Ovary (tissue), 9 donors: ENCODE data around the gene MMP10. TPM values are rescaled to one million over a fixed set of nuclear protein-coding genes. Genes with fewer than 3 reads are reported as not detected.

ENCODE experiments used
- DNase-seq, 5 donors: peaks; one replicate each; pipeline ENCODE4 v3.0.0-alpha.2; 2019 to 2020
- H3K27ac ChIP-seq, 2 donors: fragments of 200-600 bp; one replicate each; pipeline versions ENCODE4 v1.5.1 to v1.8.0; 2019 to 2022
- H3K27me3 ChIP-seq: fragments of 200-600 bp; one replicate; pipeline ENCODE4 v1.8.0; 2022
- H3K36me3 ChIP-seq: fragments of 200-600 bp; sonication (generic); one replicate; pipeline ENCODE4 v1.5.1; 2019
- H3K4me1 ChIP-seq: one replicate; pipeline ENCODE4 v1.8.1; 2013; ENCODE audit warnings: mild to moderate bottlenecking, moderate library complexity; ENCODE audit not compliant: insufficient read depth
- H3K4me3 ChIP-seq: fragments of 200-600 bp; sonication (generic); one replicate; pipeline ENCODE4 v1.5.1; 2017
- H3K9me3 ChIP-seq, 2 donors: fragments of 200-600 bp in 1 of 2; sonication (generic) in 1 of 2; one replicate each; pipeline versions ENCODE4 v1.5.1 to v1.8.1; 2013 to 2019; ENCODE audit warnings: mild to moderate bottlenecking in 1 of 2, moderate library complexity in 1 of 2
- CTCF ChIP-seq, 3 donors: fragments of 450-650 bp in 2 of 3; fragments of 200-600 bp in 1 of 3; IDR thresholded peaks; one replicate each; pipeline versions ENCODE4 v1.5.1 to v1.8.0; 2016 to 2022; ENCODE audit warnings: antibody characterized with exemption in 3 of 3, mild to moderate bottlenecking in 1 of 3
- EP300 ChIP-seq: sonication (generic); formaldehyde crosslinking; IDR thresholded peaks from one replicate; pipeline ENCODE4 v1.6.1; 2017; ENCODE audit warnings: antibody characterized with exemption
- POLR2A ChIP-seq: fragments of 450-650 bp; IDR thresholded peaks from one replicate; pipeline ENCODE4 v1.6.1; 2017; ENCODE audit warnings: antibody characterized with exemption, mild to moderate bottlenecking, moderate library complexity
- WGBS, 3 donors: extraction: QIAGEN DNeasy Blood & Tissue Kit in 1 of 3; methylation state at CpG; one replicate each; pipeline versions ENCODE4 v1.1.5 to v1.1.7; 2013 to 2017; 5-methylcytosine and 5-hydroxymethylcytosine counted together
- intact Hi-C, 4 donors: fragments of 100-400 bp; cut with DNase I; formaldehyde crosslinking; loops; one replicate each; pipeline versions ENCODE4 v1.11.0 to v1.15.1; 2022 to 2023
- polyA plus RNA-seq, 2 donors: library from polyadenylated mRNA; stranded (reverse); fragments of 200-250 nt in 1 of 2; fragments of 350-450 nt in 1 of 2; fragmentation: Illumina TruSeq in 1 of 2; extraction: RNeasy Lipid Tissue Mini Kit (QIAGEN cat#74804) in 1 of 2; gene quantifications; one replicate each; pipeline ENCODE4 v1.2.3, GENCODE V29; 2013 to 2014
- total RNA-seq, 7 donors: library from RNA; depleted of rRNA in 2 of 7; stranded (reverse); fragments of >200 nt in 2 of 7; fragmentation: NEBNext Ultra II Directional in 3 of 7; extraction: Animal tissue kit (Norgen Biotek cat#: 25700) in 3 of 7; gene quantifications; one replicate each; pipeline versions ENCODE4 v1.1.0 to v1.2.4, GENCODE V29; 2016 to 2023
- donor health status: DM: no; HTN: no; CAD: no; lungs with moderate emphysema.
- donor health status: DM: no; HTN: no; CAD: no.
- donor health status: Bipolar disorder and iron deficiency.
- donor health status: DM: yes; HTN: yes; CAD: no.
- donor health status: DM: no; HTN: no; CAD: no.
- donor health status: DM: yes; HTN: yes; CAD: no.

MMP10 gene
- total and polyA plus RNA-seq, 9 donors: 0.61 to 1.1 TPM; not detected in 7

- no peaks in the 10 kb centered on the region for H3K9me3 ChIP-seq
- no peak overlapping the region for H3K27ac ChIP-seq
- no peak overlapping the region for H3K4me3 ChIP-seq
- H3K36me3 ChIP-seq: no peaks in the 10 kb centered on the region
- H3K27me3 ChIP-seq: no peaks in the 10 kb centered on the region
- no peak for DNase-seq
- no peaks in the 10 kb centered on the region for H3K4me1 ChIP-seq
- intact Hi-C loops: no loop called here
- no peak for TF ChIP-seq EP300
- TF ChIP-seq CTCF (IDR thresholded peaks at IDR 0.05): no peak
- no peak for TF ChIP-seq POLR2A
- 64 to 76% (median 71%) methylated on average over 4 of the region's 4 CpGs for WGBS, 3 donors
Measured at GRCh38 chr11:102791271-102792036, 11.0 kb upstream of the MMP10 start.

GRCh38 chr11:102788334-102788995 lies 8.0 kb upstream of the MMP10 start:
- no peaks in the 10 kb centered on the region for H3K4me1 ChIP-seq
- TF ChIP-seq CTCF (IDR thresholded peaks at IDR 0.05): no peak
- TF ChIP-seq EP300: no peak
- TF ChIP-seq POLR2A: no peak
- H3K27me3 ChIP-seq: no peaks in the 10 kb centered on the region
- H3K36me3 ChIP-seq: no peaks in the 10 kb centered on the region
- no peak for DNase-seq
- 62 to 67% (median 66%) methylated on average over 8 of the region's 8 CpGs for WGBS, 3 donors
- H3K27ac ChIP-seq: no peak overlapping the region
- H3K9me3 ChIP-seq: no peaks in the 10 kb centered on the region
- no peak overlapping the region for H3K4me3 ChIP-seq
- intact Hi-C loops: no loop called here

GRCh38 chr11:102784380-102784779 lies 4.0 kb upstream of the MMP10 start:
- no peak for DNase-seq
- WGBS, 3 donors: 87 to 89% (median 89%) methylated on average over 3 of the region's 3 CpGs
- H3K27ac ChIP-seq: no peak overlapping the region
- H3K4me1 ChIP-seq: no peaks in the 10 kb centered on the region
- H3K36me3 ChIP-seq: no peaks in the 10 kb centered on the region
- no peaks in the 10 kb centered on the region for H3K27me3 ChIP-seq
- no peaks in the 10 kb centered on the region for H3K9me3 ChIP-seq
- no peak for TF ChIP-seq CTCF (IDR thresholded peaks at IDR 0.05)
- TF ChIP-seq EP300: no peak
- no peak for TF ChIP-seq POLR2A
- no peak overlapping the region for H3K4me3 ChIP-seq
- intact Hi-C loops: no loop called here

- no peak for TF ChIP-seq POLR2A
- TF ChIP-seq EP300: no peak
- TF ChIP-seq CTCF (IDR thresholded peaks at IDR 0.05): no peak
- 72 to 84% (median 80%) methylated on average over 2 of the region's 2 CpGs for WGBS, 3 donors
- no peaks in the 10 kb centered on the region for H3K9me3 ChIP-seq
- no peaks in the 10 kb centered on the region for H3K27me3 ChIP-seq
- H3K36me3 ChIP-seq: no peaks in the 10 kb centered on the region
- intact Hi-C loops: no loop called here
- no peak for DNase-seq
- no peak overlapping the region for H3K27ac ChIP-seq
- H3K4me1 ChIP-seq: no peaks in the 10 kb centered on the region
- no peak overlapping the region for H3K4me3 ChIP-seq
Measured at GRCh38 chr11:102783720-102784119, 3.3 kb upstream of the MMP10 start.
